ENCODE data around the gene NUP37.

The NUP37 gene

DNA sequence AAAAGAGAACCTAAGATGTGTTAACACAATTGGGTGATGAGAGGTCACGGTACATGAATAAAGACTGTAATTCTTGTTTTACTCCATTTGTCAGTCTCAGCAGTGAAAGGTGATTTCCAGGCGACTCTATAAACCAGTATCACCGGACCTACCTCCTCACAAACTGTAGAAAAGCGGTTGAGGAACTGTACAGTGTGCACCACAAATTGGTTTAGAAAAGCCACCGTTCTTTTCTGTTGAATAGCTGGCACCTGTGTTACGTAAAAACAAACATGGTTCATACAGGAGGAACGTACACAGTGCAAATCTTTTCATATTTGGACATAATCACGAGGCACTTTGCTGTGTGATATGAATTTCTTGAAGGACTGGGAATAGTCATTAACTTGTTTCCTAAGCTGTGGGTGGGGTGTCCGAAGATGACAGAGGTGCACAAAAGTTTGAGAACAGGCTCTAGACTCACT, 58.8 kb downstream of the NUP37 start:
- no peak for TF ChIP-seq CTCF (IDR thresholded peaks at IDR 0.05; ENCODE audit: low read depth, low read length, missing control alignments)
- no peak for DNase-seq (ENCODE audit: low read depth)
- in situ Hi-C loops (cut with HindIII; ENCODE audit: low sequenced_read_pairs) = no loop called here
- H3K4me3 ChIP-seq (ENCODE audit: low read depth, low read length) = peak overlapping the region; percentile 87

DNA sequence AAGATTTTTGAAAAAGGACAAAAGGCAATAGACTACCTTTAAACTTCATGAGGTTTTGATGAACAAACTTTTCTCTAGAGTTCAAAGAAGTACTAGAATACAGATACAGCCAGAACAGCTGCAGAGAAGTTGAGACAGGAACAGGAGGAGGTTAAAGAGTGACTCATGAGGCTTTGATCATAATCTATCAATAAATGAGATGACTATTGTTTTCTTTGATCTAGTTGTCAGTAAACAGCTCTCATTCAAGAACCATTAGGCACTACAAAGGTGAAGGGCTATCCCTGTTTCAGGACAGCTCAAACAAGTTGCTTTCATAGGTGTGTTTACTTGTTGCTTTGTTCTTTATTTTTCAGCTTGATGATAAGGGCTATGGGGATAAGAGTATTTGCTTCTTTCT, 60.6 kb downstream of the NUP37 start:
- in situ Hi-C loops (cut with HindIII; ENCODE audit: low sequenced_read_pairs) = no loop called here
- DNase-seq (ENCODE audit: low read depth) = no peak

GRCh38 chr12:102054345-102054744, 65.6 kb downstream of the NUP37 start:
- TF ChIP-seq CTCF (IDR thresholded peaks at IDR 0.05; ENCODE audit: low read depth, low read length, missing control alignments) = no peak
- no peak for DNase-seq (ENCODE audit: low read depth)
- in situ Hi-C loops (cut with HindIII; ENCODE audit: low sequenced_read_pairs) = no loop called here
- H3K4me3 ChIP-seq (ENCODE audit: low read depth, low read length) = no peak overlapping the region

More for the DNA sequence above, 60.6 kb downstream of the NUP37 start:
- TF ChIP-seq CTCF (IDR thresholded peaks at IDR 0.05; ENCODE audit: low read depth, low read length, missing control alignments) = no peak
- no peak overlapping the region for H3K4me3 ChIP-seq (ENCODE audit: low read depth, low read length)

DNA sequence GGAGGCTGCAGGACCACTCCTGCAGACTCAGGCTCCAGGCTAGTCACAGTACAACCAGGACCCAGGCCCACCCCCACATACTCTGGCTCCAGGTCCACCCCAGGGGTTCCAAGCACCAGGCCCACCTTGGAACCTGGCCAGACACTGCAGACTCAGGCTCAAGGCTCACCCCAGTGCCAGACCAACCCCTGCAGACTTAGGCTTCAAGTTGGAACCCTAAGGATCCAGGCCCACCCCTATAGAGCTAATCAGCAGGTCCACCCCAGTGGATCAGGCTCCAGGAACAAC, 66.9 kb downstream of the NUP37 start:
- H3K4me3 ChIP-seq (ENCODE audit: low read depth, low read length) = no peak overlapping the region
- in situ Hi-C loops (cut with HindIII; ENCODE audit: low sequenced_read_pairs) = no loop called here
- DNase-seq (ENCODE audit: low read depth) = no peak
- TF ChIP-seq CTCF (IDR thresholded peaks at IDR 0.05; ENCODE audit: low read depth, low read length, missing control alignments) = no peak

DNA sequence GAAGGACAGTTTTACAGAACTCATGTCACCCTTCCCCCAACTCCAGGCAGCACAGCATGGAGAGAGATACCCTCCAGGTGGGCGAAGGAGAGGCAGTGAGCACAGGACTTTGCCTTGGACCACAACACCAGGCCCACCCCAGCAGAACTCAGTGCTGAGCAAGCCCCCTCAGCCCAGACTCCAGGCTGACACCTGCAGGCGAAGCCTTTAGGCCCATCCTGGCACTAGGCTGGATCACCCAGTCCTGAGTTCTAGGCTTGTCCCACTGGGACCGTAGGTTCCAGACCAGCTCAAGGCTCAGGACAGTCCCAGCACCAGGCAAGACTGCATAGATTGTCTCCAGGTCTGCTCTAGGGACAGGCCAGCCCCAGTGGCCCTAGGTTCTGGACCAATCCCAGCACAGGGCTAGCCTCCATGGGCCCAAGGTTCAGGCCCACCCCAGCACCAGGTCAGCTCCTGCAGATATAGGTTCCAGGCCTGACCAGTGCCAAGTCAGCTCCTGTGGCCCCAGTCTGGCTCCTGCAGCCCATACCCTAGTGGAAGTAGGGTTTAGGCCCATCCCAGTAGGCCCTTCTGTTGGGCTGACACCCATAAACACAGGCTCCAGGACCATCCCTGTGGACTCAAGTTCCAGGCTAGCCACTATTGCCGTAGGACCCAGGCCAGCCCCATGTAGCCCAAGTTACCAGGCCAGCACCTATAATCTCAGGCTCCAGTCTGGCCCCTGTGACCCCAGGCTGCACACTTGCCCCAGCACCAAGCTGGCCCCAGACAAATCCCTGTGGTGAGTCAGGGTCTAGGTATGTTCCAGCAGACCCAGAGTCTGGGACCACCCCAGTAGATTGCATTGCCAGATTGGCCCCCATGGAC, 67.5 kb downstream of the NUP37 start:
- no peak overlapping the region for H3K4me3 ChIP-seq (ENCODE audit: low read depth, low read length)
- DNase-seq (ENCODE audit: low read depth) = no peak
- no peak for TF ChIP-seq CTCF (IDR thresholded peaks at IDR 0.05; ENCODE audit: low read depth, low read length, missing control alignments)
- in situ Hi-C loops (cut with HindIII; ENCODE audit: low sequenced_read_pairs) = no loop called here

- in situ Hi-C loops (cut with HindIII; ENCODE audit: low sequenced_read_pairs) = no loop called here
- no peak overlapping the region for H3K4me3 ChIP-seq (ENCODE audit: low read depth, low read length)
- no peak for DNase-seq (ENCODE audit: low read depth)
- TF ChIP-seq CTCF (IDR thresholded peaks at IDR 0.05; ENCODE audit: low read depth, low read length, missing control alignments) = no peak
These were observed 68.4 kb downstream of the NUP37 start for GRCh38 chr12:102051431-102051965.
